ENCODE data around the gene PACSIN3.

- TF ChIP-seq POLR2A (IDR thresholded peaks at IDR 0.05): no peak
- no peak for TF ChIP-seq CTCF (IDR thresholded peaks at IDR 0.05)
Observed at GRCh38 chr11:47220401-47220821, 34.2 kb upstream of the PACSIN3 start.

Measured in transverse colon (tissue), 3 donors.